Left forelimb (tissue), 1 donor: ENCODE data around the gene ZFYVE16.
"Not testable (repeated sequence)": the region's sequence is repeated elsewhere in the genome, so short reads cannot be mapped to it uniquely, and the experiment has no call there.

Experiments
- DNase-seq: peaks from one replicate; pipeline ENCODE4 v3.0.0-alpha.2; 2018; ENCODE audit warnings: low spot score

ZFYVE16 gene

GRCh38 chr5:80487829-80488721 lies 80.2 kb downstream of the ZFYVE16 start, which contains the start of gene FAM151B:
FAM151B (plus strand) TSS chr5:80488100; CDS start chr5:80488124, 24 bp downstream.
- peak; percentile 90 for DNase-seq

GRCh38 chr5:80491296-80491695 lies 83.4 kb downstream of the ZFYVE16 start:
- no peak for DNase-seq

GRCh38 chr5:80492741-80493140 lies 84.9 kb downstream of the ZFYVE16 start:
- no peak for DNase-seq

GRCh38 chr5:80493443-80493842 lies 85.6 kb downstream of the ZFYVE16 start:
- DNase-seq, result not testable (repeated sequence)

GRCh38 chr5:80495891-80496290 lies 88.0 kb downstream of the ZFYVE16 start:
- no peak for DNase-seq

- no peak for DNase-seq
Measured at GRCh38 chr5:80502800-80503199, 94.9 kb downstream of the ZFYVE16 start.

- DNase-seq, result no peak
Measured at GRCh38 chr5:80503641-80504040, 95.8 kb downstream of the ZFYVE16 start.

- DNase-seq, result no peak
Measured at GRCh38 chr5:80504833-80505232, 97.0 kb downstream of the ZFYVE16 start.

GRCh38 chr5:80507663-80508062 lies 99.8 kb downstream of the ZFYVE16 start:
- no peak for DNase-seq

GRCh38 chr5:80508844-80509243 lies 101.0 kb downstream of the ZFYVE16 start:
- no peak for DNase-seq

GRCh38 chr5:80509362-80509761 lies 101.5 kb downstream of the ZFYVE16 start:
- DNase-seq, result no peak

GRCh38 chr5:80516826-80517225 lies 109.0 kb downstream of the ZFYVE16 start:
- no peak for DNase-seq
